Hypothalamus (tissue), 51 donors: ENCODE data around the gene DLGAP1.

Experiments used
- DNase-seq, 51 donors: peaks; one replicate each; lab custom pipeline; 2025; lab: John Stamatoyannopoulos, UW

The DLGAP1 gene

GRCh38 chr18:3538954-3539617, 916.0 kb downstream of the DLGAP1 start:
- DNase-seq: no peak

DNA sequence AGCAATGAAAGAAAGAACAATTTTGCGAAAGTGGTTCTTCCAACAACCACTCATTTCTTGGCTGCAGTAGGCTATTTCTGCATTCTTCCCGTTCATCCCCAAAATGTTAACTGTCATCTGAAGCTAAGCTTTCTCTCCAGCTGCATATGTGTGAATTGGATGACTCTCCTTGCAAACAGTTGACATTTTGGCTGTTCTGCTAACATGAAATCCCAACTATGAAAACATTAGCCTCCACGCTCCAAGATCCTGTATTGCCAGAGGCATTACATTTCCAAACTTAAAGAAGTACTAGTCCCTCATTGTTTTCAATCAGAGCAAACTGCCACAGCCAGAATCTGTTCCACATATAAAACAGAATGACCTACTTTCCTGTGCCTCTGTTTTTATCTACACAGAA, 916.7 kb downstream of the DLGAP1 start:
- peak in 1 of 51 donors; percentile 3 for DNase-seq

DNA sequence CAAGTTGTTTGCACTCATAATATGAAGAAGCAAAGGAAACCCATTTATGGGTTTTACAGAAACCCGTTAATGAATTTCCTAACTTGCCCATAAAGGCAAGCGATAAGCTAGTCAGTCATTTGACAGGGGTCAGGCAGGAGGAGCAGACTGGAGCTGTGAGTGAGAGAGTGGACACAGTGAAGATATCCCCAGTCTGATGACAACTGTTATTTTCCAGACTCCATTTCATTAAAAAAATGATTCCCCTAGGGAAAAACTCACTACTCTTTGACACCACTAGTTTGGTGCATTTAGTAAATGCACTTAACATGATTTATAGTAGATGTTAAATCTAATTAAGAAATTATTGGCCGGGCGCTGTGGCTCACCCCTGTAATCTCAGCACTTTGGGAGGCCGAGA, 924.3 kb downstream of the DLGAP1 start:
- no peak for DNase-seq

GRCh38 chr18:3529601-3530000, 925.5 kb downstream of the DLGAP1 start:
- no peak for DNase-seq

DNA sequence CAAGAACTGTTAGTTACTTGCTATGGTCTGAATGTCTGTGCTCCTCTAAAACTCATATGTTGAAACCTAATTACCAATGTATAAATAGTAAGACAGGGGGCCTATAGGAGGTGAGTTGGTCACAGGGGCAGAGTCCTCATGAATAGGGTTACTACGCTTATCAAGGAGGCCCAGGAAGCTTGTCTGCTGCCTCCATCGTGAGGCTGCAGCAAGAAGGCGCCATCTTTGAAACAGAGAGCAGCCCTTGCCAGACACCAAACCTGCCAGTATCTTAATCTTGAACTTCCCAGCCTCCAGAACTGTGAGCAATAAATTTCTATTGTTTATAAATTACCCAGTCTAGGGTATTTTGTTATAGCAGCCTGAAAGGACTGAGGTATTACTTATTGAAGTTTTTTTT, 926.0 kb downstream of the DLGAP1 start:
- DNase-seq: no peak

GRCh38 chr18:3528231-3528630, 926.9 kb downstream of the DLGAP1 start:
- no peak for DNase-seq

- peak in 19 of 51 donors; percentile 4 to 69 (median 16) for DNase-seq
Observed at GRCh38 chr18:3526421-3527354, 928.4 kb downstream of the DLGAP1 start.

GRCh38 chr18:3525870-3526420, 929.2 kb downstream of the DLGAP1 start:
- DNase-seq: peak in 30 of 51 donors; percentile 6 to 65 (median 28)

DNA sequence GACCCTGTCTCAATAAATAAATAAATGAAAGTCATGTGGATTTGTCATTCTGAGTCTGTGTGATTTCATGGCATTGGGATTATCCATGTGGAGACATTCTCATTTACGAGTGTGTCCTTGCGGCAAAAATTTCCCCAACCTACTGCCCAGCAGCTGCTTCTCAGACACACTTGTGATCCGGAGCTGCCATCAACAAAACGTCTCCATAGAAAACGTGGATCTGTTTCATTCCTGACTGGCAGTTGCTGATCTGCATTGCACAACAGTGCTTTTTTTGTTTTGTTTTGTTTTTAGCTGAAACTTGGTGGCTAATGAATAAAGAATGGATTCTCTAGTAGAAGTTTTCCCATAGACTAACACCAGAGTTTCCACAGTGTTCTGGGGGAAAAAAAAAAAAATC, 930.4 kb downstream of the DLGAP1 start:
- DNase-seq: peak in 14 of 51 donors; percentile 2 to 53 (median 10)

- no peak for DNase-seq
Observed at GRCh38 chr18:3520230-3521085, 934.6 kb downstream of the DLGAP1 start.

DNA sequence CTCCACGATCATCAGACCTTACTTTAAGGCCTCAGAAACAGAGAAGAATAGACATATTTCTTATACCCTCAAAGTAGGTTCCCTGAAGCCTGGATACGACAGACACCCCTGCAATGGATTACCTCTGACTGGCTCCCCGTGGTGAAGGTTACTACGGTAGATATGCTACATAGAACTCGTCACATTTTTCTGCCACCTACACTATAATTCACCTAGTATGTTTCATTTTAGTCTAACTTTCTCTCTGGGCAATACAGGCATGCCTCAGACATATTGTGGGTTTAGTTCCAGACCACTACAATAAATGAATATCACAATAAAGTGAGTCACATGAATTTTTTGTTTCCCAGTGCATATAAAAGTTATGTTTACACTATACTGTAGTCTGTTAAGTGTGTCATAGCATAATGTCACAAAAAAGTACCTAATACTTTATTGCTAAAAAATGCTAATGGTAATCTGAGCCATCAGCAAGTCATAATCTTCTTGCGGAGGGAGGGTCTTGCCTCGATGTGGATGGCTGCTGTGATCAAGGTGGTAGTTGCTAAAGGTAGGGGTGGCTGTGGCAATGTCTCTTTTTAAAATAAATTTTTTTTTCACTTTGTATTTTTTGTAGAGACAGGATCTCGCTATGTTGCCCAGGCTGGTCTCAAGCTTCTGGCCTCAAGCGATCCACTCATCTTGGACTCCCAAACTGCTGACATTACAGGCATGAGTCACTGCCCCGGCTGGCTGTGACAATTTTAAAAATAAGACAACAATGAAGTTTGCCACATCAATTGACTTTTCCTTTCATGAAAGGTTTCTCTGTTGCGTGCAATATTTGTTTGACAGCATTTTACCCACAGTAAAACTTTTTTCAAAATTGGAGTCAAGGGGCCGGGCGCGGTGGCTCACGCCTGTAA, 940.5 kb downstream of the DLGAP1 start:
- DNase-seq: no peak

- DNase-seq: peak in 1 of 51 donors; percentile 17
Observed at GRCh38 chr18:3513481-3513880, 941.6 kb downstream of the DLGAP1 start.

DNA sequence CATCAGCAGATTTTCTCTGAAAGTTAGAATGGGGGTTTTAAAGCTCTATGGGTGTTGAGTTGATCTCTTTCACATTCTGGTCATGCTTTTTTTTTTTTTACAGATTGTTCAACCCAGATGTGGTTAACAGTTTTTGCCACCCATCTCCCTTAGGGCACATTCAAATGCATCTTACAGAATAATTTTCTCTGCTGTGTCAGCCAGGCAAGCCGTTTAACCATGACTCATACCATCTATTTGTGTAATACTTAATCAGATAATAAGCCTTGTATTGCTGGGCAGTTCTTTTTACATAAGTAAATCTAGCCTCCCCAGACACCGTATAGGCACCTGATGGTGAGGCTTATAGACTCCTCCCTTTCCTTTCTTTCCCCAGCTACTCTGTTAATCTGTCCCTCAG, 943.1 kb downstream of the DLGAP1 start:
- no peak for DNase-seq

- DNase-seq: no peak
Observed at GRCh38 chr18:3510896-3511295, 944.2 kb downstream of the DLGAP1 start.

GRCh38 chr18:3510024-3510423, 945.1 kb downstream of the DLGAP1 start:
- no peak for DNase-seq

- DNase-seq: peak in 4 of 51 donors; percentile 5 to 20 (median 11)
Observed at GRCh38 chr18:3508576-3509549, 946.2 kb downstream of the DLGAP1 start.

- DNase-seq: no peak
Observed at GRCh38 chr18:3504637-3505036, 950.5 kb downstream of the DLGAP1 start.

GRCh38 chr18:3502650-3503049, 952.5 kb downstream of the DLGAP1 start:
- no peak for DNase-seq
